GM12878 (cell line): ENCODE measurements around the gene CHN1. TPM values are rescaled to one million over a fixed set of nuclear protein-coding genes. Genes with fewer than 3 reads are reported as not detected.

ENCODE experiments used
- ATAC-seq: fragments of 200-7000 bp; cut with Tn5 transposase; 3 replicates; pipeline ENCODE4 v1.9.1; 2020; ENCODE audit warnings: mild to moderate bottlenecking, moderate library complexity
- BruUV-seq: library from RNA; stranded (reverse); fragments of 400-500 nt; replicated peaks from 2 replicates; lab custom pipeline; 2021; lab: Mats Ljungman, UMichigan
- CTCF ChIA-PET: fragments of 300-600 bp; sonication (Branson Sonifier 250); formaldehyde crosslinking; extraction: SDS; loops from one replicate; lab custom pipeline; 2021; ENCODE audit warnings: inconsistent platforms; lab: Yijun Ruan, JAX
- POLR2A ChIA-PET: fragments of 350-600 bp; formaldehyde crosslinking; extraction: SDS; loops from one replicate; lab custom pipeline; 2021; ENCODE audit warnings: inconsistent platforms; lab: Charles Lee
- RAD21 ChIA-PET: fragments of 300-600 bp; sonication (Branson Sonifier 250); formaldehyde crosslinking; loops from one replicate; lab custom pipeline; 2023; ENCODE audit warnings: antibody characterized with exemption; ENCODE audit not compliant: unreplicated experiment; lab: Charles Lee
- SMC1A ChIA-PET: fragments of 300-600 bp; sonication (Branson Sonifier 250); formaldehyde crosslinking; loops from one replicate; lab custom pipeline; 2023; ENCODE audit not compliant: unreplicated experiment, uncharacterized antibody; lab: Charles Lee
- DNase-seq: peaks from one replicate; pipeline ENCODE4 v3.0.0-alpha.2; 2011; ENCODE audit warnings: low read depth, low spot score
- FAIRE-seq: peaks from 3 replicates; lab custom pipeline; 2011; peaks lifted over from hg19 to GRCh38; lab: Jason Lieb, UNC
- H2AFZ ChIP-seq: 2 replicates; pipeline ENCODE4 v1.6.0; 2011; ENCODE audit warnings: low read depth, low read length, control low read depth; ENCODE audit not compliant: control insufficient read depth
- H3K27ac ChIP-seq: 2 replicates; pipeline ENCODE4 v1.5.1; 2011; ENCODE audit warnings: control low read depth; ENCODE audit not compliant: control insufficient read depth, insufficient read depth
- H3K27me3 ChIP-seq, 2 experiments: replicated peaks in 1 of 2; 2 replicates each; pipeline versions ENCODE4 v1.6.0 to v1.6.1; 2011; ENCODE audit warnings: low read length in 1 of 2; ENCODE audit not compliant: control insufficient read depth in 2 of 2, insufficient read depth in 2 of 2
- H3K36me3 ChIP-seq, 2 experiments: 2 replicates each; pipeline ENCODE4 v1.5.1; 2011; ENCODE audit warnings: low read length in 1 of 2; ENCODE audit not compliant: control insufficient read depth in 2 of 2, insufficient read depth in 2 of 2
- H3K4me1 ChIP-seq: 2 replicates; pipeline ENCODE4 v1.6.1; 2011; ENCODE audit warnings: mild to moderate bottlenecking, low read length, moderate library complexity, mixed read lengths; ENCODE audit not compliant: control insufficient read depth, insufficient read depth
- H3K4me2 ChIP-seq: 2 replicates; pipeline ENCODE4 v1.6.0; 2011; ENCODE audit warnings: control low read depth; ENCODE audit not compliant: control insufficient read depth, insufficient read depth
- H3K4me3 ChIP-seq: fragments of 200-600 bp; sonication (generic); 2 replicates; pipeline ENCODE4 v1.5.1; 2016
- H3K79me2 ChIP-seq: 2 replicates; pipeline ENCODE4 v1.6.0; 2011; ENCODE audit warnings: low read length; ENCODE audit not compliant: control insufficient read depth, insufficient read depth
- H3K9ac ChIP-seq: 2 replicates; pipeline ENCODE4 v1.8.0; 2011; ENCODE audit warnings: low read length, control low read depth, mixed read lengths; ENCODE audit not compliant: control insufficient read depth, insufficient read depth
- H3K9me3 ChIP-seq: replicated peaks from 3 replicates; pipeline ENCODE4 v1.5.1; 2011; ENCODE audit warnings: mild to moderate bottlenecking, low read length; ENCODE audit not compliant: control insufficient read depth, insufficient read depth
- H4K20me1 ChIP-seq: 2 replicates; pipeline ENCODE4 v1.6.0; 2011; ENCODE audit not compliant: control insufficient read depth, insufficient read depth
- DPF2 ChIP-seq: fragments of 450-650 bp; IDR thresholded peaks from 2 replicates; pipeline ENCODE4 v1.6.1; 2017; ENCODE audit warnings: mild to moderate bottlenecking
- MTA2 ChIP-seq: fragments of 450-650 bp; IDR thresholded peaks from 2 replicates; pipeline ENCODE4 v1.6.1; 2016; ENCODE audit warnings: low read depth, mild to moderate bottlenecking, moderate library complexity
- MYC ChIP-seq: IDR thresholded peaks from 2 replicates; pipeline ENCODE4 v1.6.1; 2011; ENCODE audit warnings: mild to moderate bottlenecking, low read length, moderate library complexity, inconsistent platforms; ENCODE audit not compliant: insufficient read depth, insufficient replicate concordance, insufficient read length, severe bottlenecking
- PBX3 ChIP-seq: IDR thresholded peaks from 2 replicates; pipeline ENCODE4 v1.6.1; 2011; ENCODE audit warnings: mild to moderate bottlenecking, low read depth, low read length, moderate library complexity; ENCODE audit not compliant: insufficient replicate concordance
- PRDM15 ChIP-seq: fragments of 450-650 bp; formaldehyde crosslinking; IDR thresholded peaks from 2 replicates; pipeline ENCODE4 v1.4.0; 2020; ENCODE audit warnings: mild to moderate bottlenecking, moderate library complexity
- ZBTB33 ChIP-seq: fragments of 450-650 bp; IDR thresholded peaks from 2 replicates; pipeline ENCODE4 v1.6.1; 2017; ENCODE audit warnings: mild to moderate bottlenecking
- WGBS: methylation state at CpG from one replicate; pipeline ENCODE4 v1.1.6; 2016; ENCODE audit warnings: low lambda C conversion rate; ENCODE audit not compliant: insufficient replicate concordance, insufficient coverage; ENCODE audit errors: missing lambda C conversion rate; 5-methylcytosine and 5-hydroxymethylcytosine counted together
- in situ Hi-C: fragments of 300-500 bp; cut with MboI; formaldehyde crosslinking; loops from 9 replicates; pipeline ENCODE4 v1.14.3; 2018; ENCODE audit warnings: mixed read lengths
- intact Hi-C: fragments of 100-400 bp; cut with micrococcal nuclease; formaldehyde crosslinking; loops from one replicate; pipeline ENCODE4 v1.14.2; 2022; ENCODE audit not compliant: unreplicated experiment
- polyA plus RNA-seq, 11 experiments: library from polyadenylated mRNA; depleted of rRNA in 4 of 11; unstranded in 6 of 11; stranded (reverse) in 5 of 11; fragments of >200 nt; fragmentation: Nextera tagmentation in 4 of 11; fragmentation: Illumina TruSeq in 1 of 11; extraction: Ambion mirVana in 4 of 11; extraction: Trizol in 1 of 11; gene quantifications; 1 replicate in 1 of 11; 2 replicates in 10 of 11; pipeline versions ENCODE4 v1.2.1 to v1.2.3, GENCODE V29; 2011 to 2016; ENCODE audit warnings: inconsistent platforms in 2 of 11, missing spikeins in 2 of 11, low read depth in 1 of 11
- total RNA-seq, 4 experiments: library from RNA; depleted of rRNA in 3 of 4; stranded (reverse); fragments of >200 nt in 3 of 4; fragmentation: Illumina TruSeq in 1 of 4; extraction: Trizol in 1 of 4; gene quantifications; 2 replicates each; pipeline versions ENCODE4 v1.2.1 to v1.2.3, GENCODE V29; 2013 to 2021

CHN1 gene
- total and polyA plus RNA-seq, 10 of the 15 experiments (the other 5 are each of a cell fraction or from before 2014, with no cell fraction given), result 0.18 to 0.92 (median 0.53) TPM; not detected in 1

GRCh38 chr2:174964404-174964803 is 40.8 kb downstream of the CHN1 start:
- ATAC-seq (no peak), FAIRE-seq (no peak), DNase-seq (no peak)
- WGBS, result 75% methylated on average over 2 of the region's 2 CpGs
- H3K36me3 ChIP-seq, result no peaks in the 10 kb centered on the region
- no peak overlapping the region for H3K4me3 ChIP-seq
- no peaks in the 10 kb centered on the region for H3K79me2 ChIP-seq
- ChIA-PET SMC1A (no interaction called here), POLR2A (no interaction called here), RAD21 (no interaction called here), CTCF (no interaction called here)
- no peak overlapping the region for H3K4me2 ChIP-seq
- H3K27ac ChIP-seq, result no peak overlapping the region
- peaks cover 0 to 4% of the 10 kb centered on the region in 2 experiments; a peak in 1 of 4 replicates for H3K27me3 ChIP-seq
- H4K20me1 ChIP-seq, result no peaks in the 10 kb centered on the region
- no peaks in the 10 kb centered on the region; the same call in 2 of the 3 replicates for H3K9me3 ChIP-seq
- no peak overlapping the region for H3K9ac ChIP-seq
- H3K4me1 ChIP-seq, result no peaks in the 10 kb centered on the region
- BruUV-seq, result no TSS peak
- in situ Hi-C loops (no loop called here), intact Hi-C loops (no loop called here)
- H2AFZ ChIP-seq, result no peak overlapping the region
- TF ChIP-seq DPF2 (no peak), PRDM15 (CRISPR knock-in tag) (no peak), ZBTB33 (no peak), PBX3 (no peak), MYC (no peak), MTA2 (no peak)
